ENCODE results near the gene HDAC3.

Gene HDAC3

GRCh38 chr5:141649056-141649688 is 12.5 kb upstream of the HDAC3 start:
- no peak for DNase-seq
- Mint-ChIP-seq H3K4me1 (peaks cover 21% of the 10 kb centered on the region), H3K9me3 (no peaks in the 10 kb centered on the region), H3K36me3 (ENCODE audit: low read depth) (no peaks in the 10 kb centered on the region), H3K27me3 (ENCODE audit: low read depth, poor library complexity) (peaks cover 29% of the 10 kb centered on the region), H3K27ac (no peak overlapping the region), H3K4me3 (no peak overlapping the region)
- TF ChIP-seq CTCF (IDR thresholded peaks at IDR 0.05) = no peak

- DNase-seq = no peak
- H3K27ac Mint-ChIP-seq = no peak overlapping the region
- peaks cover 21% of the 10 kb centered on the region for H3K4me1 Mint-ChIP-seq
- H3K27me3 Mint-ChIP-seq (ENCODE audit: low read depth, poor library complexity) = peaks cover 25% of the 10 kb centered on the region
- no peak overlapping the region for H3K4me3 Mint-ChIP-seq
- TF ChIP-seq CTCF (IDR thresholded peaks at IDR 0.05) = no peak
- H3K36me3 Mint-ChIP-seq (ENCODE audit: low read depth) = no peaks in the 10 kb centered on the region
- H3K9me3 Mint-ChIP-seq = no peaks in the 10 kb centered on the region
Observed at GRCh38 chr5:141647851-141648250, 11.2 kb upstream of the HDAC3 start.

- no peaks in the 10 kb centered on the region for H3K36me3 Mint-ChIP-seq (ENCODE audit: low read depth)
Observed at GRCh38 chr5:141647242-141647641, 10.6 kb upstream of the HDAC3 start.

GRCh38 chr5:141646026-141646425 is 9.4 kb upstream of the HDAC3 start:
- H3K27me3 Mint-ChIP-seq (ENCODE audit: low read depth, poor library complexity) = peaks cover 16% of the 10 kb centered on the region

More at GRCh38 chr5:141647242-141647641, 10.6 kb upstream of the HDAC3 start:
- Mint-ChIP-seq H3K9me3 (no peaks in the 10 kb centered on the region), H3K27me3 (ENCODE audit: low read depth, poor library complexity) (peaks cover 19% of the 10 kb centered on the region), H3K27ac (no peak overlapping the region), H3K4me3 (no peak overlapping the region), H3K4me1 (peaks cover 15% of the 10 kb centered on the region)
- TF ChIP-seq CTCF (IDR thresholded peaks at IDR 0.05) = no peak
- no peak for DNase-seq

GRCh38 chr5:141641634-141642267 is 5.1 kb upstream of the HDAC3 start:
- Mint-ChIP-seq H3K4me3 (no peak overlapping the region), H3K27me3 (ENCODE audit: low read depth, poor library complexity) (peaks cover 19% of the 10 kb centered on the region), H3K27ac (no peak overlapping the region), H3K9me3 (no peaks in the 10 kb centered on the region), H3K4me1 (peaks cover 12% of the 10 kb centered on the region), H3K36me3 (ENCODE audit: low read depth) (no peaks in the 10 kb centered on the region)
- DNase-seq = no peak
- TF ChIP-seq CTCF (IDR thresholded peaks at IDR 0.05) = no peak

More at GRCh38 chr5:141646026-141646425, 9.4 kb upstream of the HDAC3 start:
- TF ChIP-seq CTCF (IDR thresholded peaks at IDR 0.05) = no peak
- H3K9me3 Mint-ChIP-seq = no peaks in the 10 kb centered on the region
- peaks cover 11% of the 10 kb centered on the region for H3K4me1 Mint-ChIP-seq
- no peak for DNase-seq
- H3K4me3 Mint-ChIP-seq = no peak overlapping the region
- no peak overlapping the region for H3K27ac Mint-ChIP-seq
- no peaks in the 10 kb centered on the region for H3K36me3 Mint-ChIP-seq (ENCODE audit: low read depth)

GRCh38 chr5:141640698-141641097 is 4.0 kb upstream of the HDAC3 start:
- Mint-ChIP-seq H3K9me3 (no peaks in the 10 kb centered on the region), H3K4me1 (peaks cover 19% of the 10 kb centered on the region), H3K27ac (peak overlapping the region; percentile 54), H3K27me3 (ENCODE audit: low read depth, poor library complexity) (peaks cover 19% of the 10 kb centered on the region), H3K4me3 (no peak overlapping the region), H3K36me3 (ENCODE audit: low read depth) (no peaks in the 10 kb centered on the region)
- no peak for DNase-seq
- TF ChIP-seq CTCF (IDR thresholded peaks at IDR 0.05) = no peak
